Muscle layer of colon (tissue), 2 donors: ENCODE data around the gene TP53I3.

Experiments used
- H3K27ac ChIP-seq: one replicate; pipeline ENCODE4 v1.7.0; 2013; ENCODE audit warnings: low read depth, mild to moderate bottlenecking, low read length, moderate library complexity
- H3K27me3 ChIP-seq, 2 donors: one replicate each; pipeline ENCODE4 v1.7.0; 2013; ENCODE audit warnings: low read length in 2 of 2, mild to moderate bottlenecking in 2 of 2; ENCODE audit not compliant: insufficient read depth in 2 of 2, control insufficient read depth in 1 of 2
- H3K36me3 ChIP-seq: one replicate; pipeline ENCODE4 v1.7.0; 2013; ENCODE audit warnings: mild to moderate bottlenecking, low read length; ENCODE audit not compliant: insufficient read depth
- H3K4me1 ChIP-seq: one replicate; pipeline ENCODE4 v1.7.0; 2013; ENCODE audit warnings: mild to moderate bottlenecking, low read length; ENCODE audit not compliant: insufficient read depth
- H3K4me3 ChIP-seq, 2 donors: one replicate each; pipeline ENCODE4 v1.7.0; 2013; ENCODE audit warnings: low read length in 2 of 2, low read depth in 1 of 2, mild to moderate bottlenecking in 1 of 2, moderate library complexity in 1 of 2
- H3K9ac ChIP-seq: one replicate; pipeline ENCODE4 v1.7.0; 2013; ENCODE audit warnings: low read length
- H3K9me3 ChIP-seq: one replicate; pipeline ENCODE4 v1.7.0; 2013; ENCODE audit warnings: mild to moderate bottlenecking, low read length
- donor health status: abdominal sarcoma.
- donor health status: Adenocarcinoma of cecum.

TP53I3 gene

DNA sequence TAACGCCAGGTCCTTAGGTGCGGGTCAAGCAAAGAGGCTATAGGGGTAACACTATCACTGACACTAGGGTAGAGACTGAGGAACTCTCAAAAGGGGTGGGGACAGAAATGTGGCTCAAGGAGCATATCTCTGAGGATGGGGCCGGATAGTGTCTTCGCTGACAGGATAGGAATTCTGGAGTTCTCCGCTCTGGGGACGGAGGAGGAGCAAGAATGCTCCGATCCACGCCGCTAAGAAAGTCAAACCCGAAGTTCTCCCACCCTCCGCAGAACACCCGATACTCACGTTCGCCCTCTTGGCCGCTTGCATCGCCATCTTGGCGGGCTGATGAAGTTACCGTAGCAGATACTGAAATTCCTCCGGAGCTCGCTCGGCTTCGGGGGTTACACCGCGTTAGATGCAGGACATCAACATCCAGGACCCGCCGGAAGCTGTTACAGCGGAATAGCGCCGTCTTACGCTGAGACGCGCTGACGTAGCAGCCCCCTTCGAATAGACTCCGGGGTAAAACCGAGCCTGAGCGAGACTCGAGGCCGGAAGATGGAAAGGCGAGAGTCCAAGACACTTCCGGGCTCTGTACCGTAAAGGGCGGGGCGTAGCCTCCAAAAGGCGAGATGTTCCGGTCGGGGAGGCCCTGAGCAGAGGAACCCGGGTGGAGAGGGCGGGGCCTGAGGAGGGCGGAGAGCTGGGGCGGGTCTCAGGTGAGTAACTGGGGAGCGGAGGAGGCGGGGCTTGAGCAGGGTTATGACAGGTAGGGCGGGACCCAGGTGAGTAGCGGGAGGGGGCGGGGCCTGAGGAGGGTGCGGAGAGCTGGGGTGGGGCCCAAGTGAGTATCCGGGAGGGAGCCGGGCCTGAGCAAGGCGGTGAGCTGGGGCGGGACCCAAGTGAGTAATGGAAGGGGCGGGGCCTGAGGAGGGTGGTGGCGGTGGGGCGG, 8.5 kb downstream of the TP53I3 start, which contains the start of gene SF3B6:
Gene SF3B6, minus strand, starts transcription at position 412 of the 934 bp plus-strand sequence. Its CDS starts 97 bp downstream, at position 315.
- peak within 1 kb of the TSS; percentile 80 for H3K27ac ChIP-seq

DNA sequence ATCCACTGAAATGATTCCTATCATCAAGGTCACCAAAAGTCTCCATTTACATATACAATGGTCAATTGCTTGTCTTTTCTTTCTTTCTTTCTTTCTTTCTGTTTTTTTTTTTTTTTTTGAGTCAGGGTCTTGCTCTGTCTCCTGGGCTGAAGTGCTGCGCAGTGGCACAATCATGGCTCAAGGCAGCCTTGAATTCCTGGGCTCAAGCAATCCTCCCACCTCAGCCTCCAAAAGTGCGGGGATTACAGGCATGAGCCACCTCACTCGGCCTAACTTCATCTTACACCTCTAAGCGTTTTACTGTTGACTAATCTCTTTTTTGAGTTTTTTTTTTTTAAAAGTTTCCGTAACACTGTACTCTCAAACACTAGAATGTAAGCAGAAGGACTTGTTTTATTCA, 9.4 kb downstream of the TP53I3 start:
- Histone ChIP-seq H3K27me3 (no peaks in the 10 kb centered on the region), H3K9ac (peak overlapping the region; percentile 74), H3K4me1 (peaks cover 14% of the 10 kb centered on the region), H3K27ac (peak overlapping the region; percentile 80), H3K9me3 (no peaks in the 10 kb centered on the region), H3K36me3 (peaks cover 23% of the 10 kb centered on the region), H3K4me3 (peak overlapping the region; percentile 72 to 78)

More for the DNA sequence above, 8.5 kb downstream of the TP53I3 start, which contains the start of gene SF3B6:
- Histone ChIP-seq H3K4me3 (peak within 1 kb of the TSS; percentile 72 to 78), H3K27me3 (no peaks in the 10 kb centered on the region), H3K4me1 (peaks cover 14% of the 10 kb centered on the region), H3K36me3 (peaks cover 26% of the 10 kb centered on the region), H3K9me3 (no peaks in the 10 kb centered on the region), H3K9ac (peak within 1 kb of the TSS; percentile 74)

DNA sequence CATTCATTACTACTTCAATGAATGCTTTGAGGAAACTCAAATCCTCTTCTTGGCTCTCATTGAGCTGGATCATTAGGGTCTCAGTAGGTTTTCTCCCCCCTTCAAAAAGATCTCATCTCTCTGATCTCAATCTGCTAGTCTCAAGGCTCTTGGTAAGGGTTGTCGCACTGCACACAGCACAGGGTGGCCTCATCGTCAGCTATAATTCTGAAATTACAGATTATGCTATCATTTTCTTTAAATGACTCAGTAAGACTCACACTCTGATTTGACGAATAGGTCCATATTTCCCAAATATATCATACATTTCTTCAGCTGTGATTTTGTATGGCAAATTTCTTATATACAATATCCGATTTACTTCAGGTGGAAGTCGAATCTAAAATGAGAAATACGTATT, 10.8 kb downstream of the TP53I3 start:
- Histone ChIP-seq H3K27me3 (no peaks in the 10 kb centered on the region), H3K36me3 (peaks cover 21% of the 10 kb centered on the region), H3K27ac (no peak overlapping the region), H3K4me3 (no peak overlapping the region), H3K4me1 (peaks cover 14% of the 10 kb centered on the region), H3K9me3 (no peaks in the 10 kb centered on the region), H3K9ac (no peak overlapping the region)

DNA sequence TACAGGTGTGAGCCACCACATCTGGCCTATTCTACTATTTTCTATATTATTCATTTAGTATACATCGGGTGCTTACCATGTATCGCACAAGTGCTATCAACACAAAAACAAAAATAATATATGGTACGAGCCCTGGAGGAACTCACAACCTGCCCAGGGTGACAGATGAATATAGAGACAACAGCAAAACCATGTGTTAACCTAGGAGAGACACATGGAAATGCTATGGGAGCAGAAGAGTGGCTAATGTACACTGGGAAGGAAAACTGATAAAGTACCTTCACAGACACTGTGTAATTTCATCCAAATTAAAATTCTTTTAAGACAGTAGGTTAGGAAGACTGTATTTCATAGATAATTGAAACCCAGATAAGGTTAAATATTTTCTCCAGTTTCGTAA, 12.4 kb downstream of the TP53I3 start:
- H3K36me3 ChIP-seq, result peaks cover 24% of the 10 kb centered on the region
- H3K27me3 ChIP-seq, result no peaks in the 10 kb centered on the region
- H3K27ac ChIP-seq, result no peak overlapping the region

DNA sequence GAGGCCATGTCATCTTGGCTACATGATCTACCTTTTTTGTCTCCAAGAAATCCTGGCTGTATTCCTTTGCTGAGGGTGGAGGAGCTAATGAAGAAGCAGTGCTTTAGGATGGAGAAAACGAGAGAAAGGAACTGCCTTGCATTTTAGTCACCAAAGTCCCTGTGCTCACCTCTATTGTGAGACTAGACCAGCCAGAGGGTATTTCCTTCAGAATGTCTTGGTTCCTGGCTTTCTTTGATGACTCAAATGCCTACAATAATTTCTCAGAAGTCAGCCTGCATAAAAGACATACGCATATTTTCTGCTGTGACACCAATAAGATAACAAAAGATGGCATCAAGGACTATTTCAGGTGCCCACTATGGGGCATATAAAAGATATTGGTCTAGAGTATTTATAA, 19.3 kb downstream of the TP53I3 start:
- no peak overlapping the region for H3K9ac ChIP-seq
- no peak overlapping the region for H3K4me3 ChIP-seq
- H3K27ac ChIP-seq, result no peak overlapping the region
- H3K4me1 ChIP-seq, result no peaks in the 10 kb centered on the region
- H3K36me3 ChIP-seq, result peaks cover 23% of the 10 kb centered on the region
- no peaks in the 10 kb centered on the region for H3K27me3 ChIP-seq
- no peaks in the 10 kb centered on the region for H3K9me3 ChIP-seq

More for the DNA sequence above, 12.4 kb downstream of the TP53I3 start:
- Histone ChIP-seq H3K4me3 (no peak overlapping the region), H3K9ac (no peak overlapping the region), H3K9me3 (no peaks in the 10 kb centered on the region), H3K4me1 (peaks cover 8% of the 10 kb centered on the region)

DNA sequence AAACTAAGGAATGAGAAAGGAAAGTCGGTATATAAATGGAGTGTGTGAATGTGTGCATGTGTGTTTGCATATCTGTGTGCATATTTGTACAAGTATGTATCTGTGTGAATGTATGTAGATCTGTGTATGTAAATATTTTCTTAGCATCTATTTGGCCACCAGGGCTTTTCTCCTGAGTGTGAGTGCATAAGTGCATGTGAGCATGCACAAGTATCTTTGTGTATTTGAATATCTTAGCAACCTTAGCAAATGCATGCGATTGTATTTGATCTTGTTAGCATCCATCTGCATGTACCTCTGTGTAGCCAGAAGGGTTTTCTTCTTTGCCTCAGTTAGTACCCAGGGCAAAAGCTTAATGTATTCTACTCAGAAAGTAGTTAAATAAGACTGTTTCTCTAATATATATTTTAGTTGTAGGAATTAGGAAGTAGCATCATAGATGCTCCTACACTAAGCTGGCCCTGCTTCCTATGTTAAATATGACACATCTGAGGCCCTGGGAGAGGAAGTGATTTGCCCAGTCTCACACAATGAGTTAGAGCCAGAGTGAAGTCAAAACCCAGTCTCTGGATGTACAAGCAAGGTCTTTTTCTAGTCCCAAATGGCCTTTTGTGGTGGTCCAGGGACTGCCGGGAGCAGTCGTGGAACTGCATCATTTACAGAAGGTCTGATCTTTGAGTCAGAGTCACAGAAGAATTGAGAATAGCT, 25.9 kb downstream of the TP53I3 start:
- no peak overlapping the region for H3K4me3 ChIP-seq
- H3K27ac ChIP-seq, result no peak overlapping the region
- no peaks in the 10 kb centered on the region for H3K36me3 ChIP-seq
- H3K4me1 ChIP-seq, result no peaks in the 10 kb centered on the region
- H3K9ac ChIP-seq, result no peak overlapping the region
- H3K9me3 ChIP-seq, result no peaks in the 10 kb centered on the region
- H3K27me3 ChIP-seq, result no peaks in the 10 kb centered on the region

DNA sequence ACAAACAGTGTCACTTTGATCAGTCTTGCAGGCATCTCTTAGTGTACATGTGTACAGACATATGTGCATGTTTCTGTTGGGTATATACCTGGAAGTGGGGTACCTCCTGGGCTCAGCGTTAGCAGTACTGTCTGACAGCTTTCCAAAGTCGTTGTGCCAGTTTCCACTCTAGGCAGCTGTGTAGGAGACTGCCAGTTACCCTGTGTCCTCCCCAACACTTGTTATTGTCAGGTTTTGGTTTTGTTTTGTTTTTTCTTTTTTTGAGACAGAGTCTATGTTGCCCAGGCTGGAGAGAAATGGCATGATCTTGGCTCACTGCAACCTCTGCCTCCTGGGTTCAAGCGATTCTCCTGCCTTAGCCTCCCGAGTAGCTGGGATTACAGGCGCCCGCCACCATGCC, 28.9 kb downstream of the TP53I3 start:
- no peak overlapping the region for H3K4me3 ChIP-seq
- H3K9me3 ChIP-seq, result no peaks in the 10 kb centered on the region
- no peaks in the 10 kb centered on the region for H3K36me3 ChIP-seq
- no peaks in the 10 kb centered on the region for H3K4me1 ChIP-seq
- no peak overlapping the region for H3K27ac ChIP-seq
- no peak overlapping the region for H3K9ac ChIP-seq
- H3K27me3 ChIP-seq, result no peaks in the 10 kb centered on the region

DNA sequence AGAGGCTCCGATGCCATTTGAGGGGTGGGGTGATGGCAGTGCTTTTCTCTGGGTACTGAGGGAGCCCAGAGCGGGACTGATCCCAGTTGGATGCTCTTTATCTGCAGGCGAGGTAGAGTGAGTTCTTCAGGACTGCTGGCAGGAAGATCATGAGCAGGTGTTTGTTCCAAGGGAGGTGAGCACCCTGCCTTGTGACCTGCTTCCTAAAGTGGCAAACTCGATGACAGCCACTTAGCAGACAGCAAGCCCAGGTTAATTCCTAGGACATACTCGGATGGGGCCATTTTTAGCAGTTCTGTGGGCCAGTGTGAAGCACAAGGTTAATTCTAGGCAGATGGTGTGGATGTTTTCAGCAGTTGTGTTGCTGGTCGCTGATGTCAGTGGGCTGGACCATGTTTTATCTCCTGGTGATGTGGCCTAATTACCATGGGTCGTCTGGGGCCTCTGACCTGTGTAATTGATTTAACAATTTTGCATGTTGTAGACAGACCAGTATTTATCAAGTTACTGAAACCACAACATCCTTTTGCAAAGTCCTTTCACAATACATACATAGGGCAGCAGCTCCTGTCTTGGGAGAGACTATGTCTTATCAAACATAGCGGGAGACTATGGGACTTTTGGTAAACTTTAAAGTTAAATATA, 30.1 kb downstream of the TP53I3 start:
- Histone ChIP-seq H3K27ac (no peak overlapping the region), H3K4me3 (no peak overlapping the region), H3K36me3 (no peaks in the 10 kb centered on the region), H3K9ac (no peak overlapping the region), H3K27me3 (peaks cover 0 to 2% of the 10 kb centered on the region in 2 donors), H3K4me1 (no peaks in the 10 kb centered on the region), H3K9me3 (no peaks in the 10 kb centered on the region)

DNA sequence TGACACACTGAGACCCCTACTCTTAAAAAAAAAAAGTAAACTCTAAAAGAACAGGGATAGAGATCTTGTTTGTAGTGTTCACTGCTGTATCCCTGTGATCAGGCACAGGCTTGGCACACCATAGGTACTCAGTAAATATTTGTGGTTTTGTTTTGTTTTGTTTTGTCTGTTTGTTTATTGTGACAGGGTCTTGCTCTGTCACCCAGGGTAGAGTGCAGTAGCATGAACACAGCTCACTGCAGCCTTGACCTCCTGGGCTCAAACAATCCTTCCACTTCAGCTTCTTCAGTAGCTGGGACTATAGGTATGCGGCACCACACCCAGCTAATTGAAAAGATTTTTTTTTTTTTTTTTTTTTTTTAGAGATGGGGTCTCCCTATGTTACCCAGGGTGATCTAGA, 31.7 kb downstream of the TP53I3 start:
- H3K4me3 ChIP-seq, result no peak overlapping the region
- no peak overlapping the region for H3K9ac ChIP-seq
- peaks cover 0 to 5% of the 10 kb centered on the region in 2 donors for H3K27me3 ChIP-seq
- no peaks in the 10 kb centered on the region for H3K36me3 ChIP-seq
- peaks cover 8% of the 10 kb centered on the region for H3K4me1 ChIP-seq
- H3K27ac ChIP-seq, result no peak overlapping the region
- H3K9me3 ChIP-seq, result no peaks in the 10 kb centered on the region

DNA sequence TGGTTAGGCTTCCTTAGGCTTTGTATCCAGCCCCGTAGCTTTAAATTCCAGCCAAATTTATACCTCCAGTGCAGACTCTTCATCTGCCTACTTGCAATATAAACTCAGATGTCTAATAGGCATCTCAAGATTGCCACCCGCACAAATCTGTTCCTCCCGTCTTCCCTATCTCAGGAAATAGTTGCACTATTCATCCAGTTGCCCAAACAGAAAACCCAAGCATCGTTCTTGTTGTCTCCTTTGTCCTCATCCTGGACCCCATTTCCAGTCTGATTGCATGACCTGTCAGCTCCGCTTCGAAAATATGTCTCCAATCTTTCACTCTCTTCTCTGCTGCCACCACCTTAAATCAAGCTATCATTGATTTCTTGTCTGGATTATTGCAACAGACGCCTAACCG, 32.8 kb downstream of the TP53I3 start:
- no peaks in the 10 kb centered on the region for H3K36me3 ChIP-seq
- no peak overlapping the region for H3K27ac ChIP-seq
- no peak overlapping the region for H3K4me3 ChIP-seq

More for the DNA sequence above, 32.8 kb downstream of the TP53I3 start:
- Histone ChIP-seq H3K4me1 (peaks cover 8% of the 10 kb centered on the region), H3K9ac (no peak overlapping the region), H3K27me3 (peaks cover 0 to 5% of the 10 kb centered on the region in 2 donors), H3K9me3 (no peaks in the 10 kb centered on the region)
